Fibroblast of the aortic adventitia (primary cell): ENCODE measurements around the gene NRXN3. TPM values are rescaled to one million over a fixed set of nuclear protein-coding genes. Genes with fewer than 3 reads are reported as not detected.

ENCODE experiments used
- DNase-seq: peaks from one replicate; pipeline ENCODE4 v3.0.0-alpha.2; 2010; ENCODE audit warnings: low read depth
- H3K4me3 ChIP-seq: 2 replicates; pipeline ENCODE4 v1.5.1; 2011; ENCODE audit warnings: low read depth, mild to moderate bottlenecking, control low read depth, low read length, moderate library complexity
- CTCF ChIP-seq: IDR thresholded peaks from 2 replicates; pipeline ENCODE4 v1.5.1; 2011; ENCODE audit warnings: mild to moderate bottlenecking, low read length, control low read depth, inconsistent platforms; ENCODE audit not compliant: insufficient read depth
- total RNA-seq: library from RNA; depleted of rRNA; stranded (reverse); fragments of >200 nt; gene quantifications from 2 replicates; pipeline ENCODE4 v1.2.3, GENCODE V29; 2012; ENCODE audit warnings: low replicate concordance

Gene NRXN3
- total RNA-seq, 1 donor = 0.18 TPM

DNA sequence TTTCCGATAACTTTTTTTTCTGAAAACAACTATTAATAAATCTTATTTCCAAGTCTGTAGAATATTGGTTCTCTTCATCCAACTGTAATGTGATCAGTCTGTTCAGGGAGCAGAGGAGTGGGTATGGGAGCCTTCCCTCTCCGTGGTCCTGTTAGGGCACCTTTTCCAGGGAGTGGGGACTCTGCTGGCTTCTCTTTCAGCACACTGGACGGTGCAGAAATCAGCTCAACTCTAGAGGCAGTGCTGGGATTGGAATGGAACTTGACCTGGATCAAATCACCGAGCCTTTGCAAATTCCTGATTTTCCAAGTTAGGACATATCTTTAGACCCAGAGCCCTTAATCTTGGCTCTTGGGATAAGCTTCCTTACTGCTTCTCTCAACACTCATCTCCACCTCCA, 1410.7 kb downstream of the NRXN3 start:
- H3K4me3 ChIP-seq = no peak overlapping the region
- TF ChIP-seq CTCF = no peak
- no peak for DNase-seq

DNA sequence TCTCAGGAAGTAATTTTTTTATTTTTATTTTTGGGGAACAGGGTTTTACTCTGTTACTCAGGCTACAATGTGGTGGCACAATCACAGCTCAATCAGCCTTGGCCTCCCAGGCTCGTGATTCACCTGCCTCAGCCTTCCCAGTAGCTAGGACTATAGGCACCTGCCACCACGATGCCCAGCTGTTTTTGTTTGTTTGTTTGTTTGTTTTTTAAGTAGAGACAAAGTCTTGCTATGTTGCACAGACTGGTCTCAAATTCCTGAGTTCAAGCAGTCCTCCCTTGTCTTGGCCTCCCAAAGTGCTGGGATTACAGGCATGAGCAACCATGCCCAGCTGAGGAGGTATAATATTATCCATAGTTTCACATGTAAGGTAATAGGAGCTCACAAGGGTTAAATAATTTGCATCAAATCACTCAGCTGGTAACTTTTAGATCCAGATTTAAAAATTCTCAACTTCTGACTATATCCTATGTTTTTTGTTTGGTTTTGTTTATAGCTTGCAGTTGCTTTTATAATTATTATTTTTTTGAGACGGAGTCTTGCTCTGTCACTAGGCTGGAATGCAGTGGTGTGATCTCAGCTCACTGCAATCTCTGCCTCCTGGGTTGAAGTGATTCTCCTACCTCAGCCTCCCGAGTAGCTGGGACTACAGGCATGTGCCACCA, 1411.9 kb downstream of the NRXN3 start:
- TF ChIP-seq CTCF = no peak
- no peak for DNase-seq

DNA sequence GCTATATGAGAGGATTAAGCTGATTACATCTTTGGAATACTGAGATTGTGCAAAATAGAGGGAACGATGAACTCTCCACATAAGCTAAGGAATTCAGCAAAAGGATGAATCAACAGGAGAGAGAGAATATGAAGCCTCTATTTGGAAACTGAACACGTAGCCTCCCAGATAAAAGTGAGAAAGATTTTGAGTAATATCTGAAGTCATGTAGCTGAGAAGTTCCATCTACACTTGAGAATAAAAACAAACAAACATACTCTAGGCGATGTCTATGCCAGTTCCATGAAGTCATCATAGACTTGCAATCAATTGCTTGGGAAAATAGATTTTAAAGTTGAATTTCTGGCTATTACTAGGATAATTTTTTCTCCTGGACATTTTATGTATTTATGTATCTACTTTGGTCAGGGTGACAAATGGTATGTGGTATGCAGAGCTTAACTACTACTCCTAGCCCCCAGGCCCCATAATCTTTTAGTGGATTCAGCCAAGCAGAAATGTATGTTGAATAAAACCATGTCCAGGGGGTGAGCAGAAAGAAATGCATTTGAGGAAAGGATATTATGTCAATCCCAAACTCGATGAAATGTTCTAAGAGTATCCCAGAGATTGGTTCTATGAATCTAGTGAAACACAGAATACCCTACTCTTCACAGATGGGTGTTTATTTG, 1413.7 kb downstream of the NRXN3 start:
- DNase-seq = peak; percentile 62
- H3K4me3 ChIP-seq = no peak overlapping the region

More for the DNA sequence above, 1411.9 kb downstream of the NRXN3 start:
- no peak overlapping the region for H3K4me3 ChIP-seq

DNA sequence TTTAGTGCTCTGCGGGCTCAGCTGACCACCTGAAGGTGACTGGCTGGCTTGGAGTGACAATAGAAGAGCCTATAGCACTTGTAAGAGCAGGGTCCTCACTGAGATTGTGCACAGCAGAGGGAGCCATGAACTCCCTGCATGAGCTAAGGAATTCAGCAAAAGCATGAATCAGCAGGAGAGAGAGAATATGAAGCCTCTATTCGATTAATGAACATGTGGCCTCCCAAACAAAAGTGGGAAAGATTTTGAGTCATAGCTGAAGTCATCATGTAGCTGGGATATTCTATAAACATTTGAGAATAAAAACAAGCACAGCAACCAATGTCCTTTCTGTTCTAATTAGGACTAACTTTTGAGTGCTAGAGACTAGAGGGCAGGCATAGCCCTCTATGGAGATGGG, 1414.5 kb downstream of the NRXN3 start:
- H3K4me3 ChIP-seq = no peak overlapping the region
- peak; percentile 18 for TF ChIP-seq CTCF
- peak; percentile 73 for DNase-seq

More for the DNA sequence above, 1413.7 kb downstream of the NRXN3 start:
- TF ChIP-seq CTCF = no peak

DNA sequence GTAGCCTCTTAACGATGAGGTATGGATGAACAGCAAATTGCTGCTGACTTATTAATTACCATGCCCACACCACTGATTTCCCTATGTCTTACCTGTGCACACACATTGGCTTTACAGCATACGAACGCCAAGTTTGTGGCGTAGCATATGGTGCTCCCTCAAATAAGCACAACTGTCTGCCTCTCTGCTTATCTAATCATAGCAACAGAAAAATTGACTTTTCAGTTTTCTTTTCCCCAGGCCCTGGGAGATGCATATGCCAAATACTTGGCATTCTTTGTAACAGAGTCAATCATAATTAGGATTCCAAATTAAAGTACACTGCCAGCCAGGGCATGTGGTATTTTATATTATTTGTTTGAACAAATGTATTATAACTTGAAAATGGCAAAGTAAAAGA, 1415.7 kb downstream of the NRXN3 start:
- no peak for TF ChIP-seq CTCF
- H3K4me3 ChIP-seq = no peak overlapping the region
- DNase-seq = peak; percentile 25

DNA sequence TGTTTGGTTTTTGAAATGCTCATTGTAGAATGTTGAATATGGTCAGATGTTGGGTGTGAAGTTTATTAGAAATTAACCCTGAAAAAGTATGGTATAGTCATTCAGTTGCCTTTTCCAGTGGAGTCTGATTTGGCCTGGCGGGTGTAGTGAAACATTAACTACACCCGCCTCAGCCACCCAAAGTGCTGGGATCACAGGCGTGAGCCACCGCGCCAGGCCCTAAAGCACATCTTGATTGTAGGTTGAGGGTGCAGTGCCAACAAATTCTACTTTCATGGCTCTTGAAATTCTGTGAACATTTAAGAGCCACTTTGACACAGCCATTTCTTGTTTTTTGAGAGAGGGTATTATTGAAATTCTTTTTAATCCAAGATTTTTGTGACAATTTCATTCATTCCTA, 1416.2 kb downstream of the NRXN3 start:
- TF ChIP-seq CTCF = no peak
- DNase-seq = no peak
- H3K4me3 ChIP-seq = no peak overlapping the region
